H1 (cell line): ENCODE results near the gene PPFIA2.

Experiments
- EP300 ChIP-seq, 2 experiments: IDR thresholded peaks; 1 replicate in 1 of 2; 2 replicates in 1 of 2; pipeline ENCODE4 v1.6.1; 2011 to 2012; ENCODE audit warnings: low read depth in 2 of 2, low read length in 2 of 2, mild to moderate bottlenecking in 2 of 2, borderline replicate concordance in 1 of 2, inconsistent platforms in 1 of 2, moderate library complexity in 1 of 2
- EZH2 ChIP-seq: fragments of 200-600 bp; sonication (generic); IDR thresholded peaks from 2 replicates; pipeline ENCODE4 v1.7.1; 2012; ENCODE audit warnings: low read depth, mild to moderate bottlenecking, moderate library complexity, low read length, inconsistent platforms; ENCODE audit not compliant: severe bottlenecking
- JUND ChIP-seq: IDR thresholded peaks from 2 replicates; pipeline ENCODE4 v1.6.1; 2011; ENCODE audit warnings: mild to moderate bottlenecking, improper control_type of control experiment, low read length
- POLR2A ChIP-seq, 2 experiments: IDR thresholded peaks; 1 replicate in 1 of 2; 2 replicates in 1 of 2; pipeline ENCODE4 v1.6.1; 2011; ENCODE audit warnings: low read depth in 2 of 2, low read length in 2 of 2, mild to moderate bottlenecking in 2 of 2; ENCODE audit errors: control extremely low read depth in 1 of 2
- POLR2AphosphoS5 ChIP-seq: IDR thresholded peaks from 2 replicates; pipeline ENCODE4 v1.6.1; 2011; ENCODE audit warnings: low read depth, low read length
- SIN3A ChIP-seq, 2 experiments: IDR thresholded peaks in 1 of 2; conservative IDR thresholded peaks in 1 of 2; 2 replicates each; pipeline ENCODE4 v1.6.1; 2011 to 2012; ENCODE audit warnings: low read length in 2 of 2, improper control_type of control experiment in 1 of 2, low read depth in 1 of 2, mild to moderate bottlenecking in 1 of 2
- SIRT6 ChIP-seq: IDR thresholded peaks from one replicate; pipeline ENCODE4 v1.7.1; 2012; ENCODE audit warnings: low read length, inconsistent platforms
- TAF1 ChIP-seq: IDR thresholded peaks from 2 replicates; pipeline ENCODE4 v1.6.1; 2011; ENCODE audit warnings: mild to moderate bottlenecking, low read depth, low read length
- TCF12 ChIP-seq: IDR thresholded peaks from 2 replicates; pipeline ENCODE4 v1.6.1; 2011; ENCODE audit warnings: low read depth, mild to moderate bottlenecking, low read length
- TEAD4 ChIP-seq: IDR thresholded peaks from 2 replicates; pipeline ENCODE4 v1.6.1; 2012; ENCODE audit warnings: low read depth, low read length, inconsistent platforms, mixed read lengths
- ZNF274 ChIP-seq: IDR thresholded peaks from 2 replicates; pipeline ENCODE4 v1.7.0; 2012; ENCODE audit warnings: low read length, borderline replicate concordance; ENCODE audit errors: extremely low read depth
- TF ChIP-seq, protein P1 (sequence below), 3 experiments: IDR thresholded peaks; 1 replicate in 2 of 3; 2 replicates in 1 of 3; pipeline versions ENCODE4 v1.5.1 to v1.6.1; 2011; ENCODE audit warnings: low read length in 3 of 3, mild to moderate bottlenecking in 3 of 3, inconsistent platforms in 2 of 3, low read depth in 1 of 3, moderate library complexity in 1 of 3; ENCODE audit not compliant: insufficient read depth in 1 of 3; ENCODE audit errors: control extremely low read depth in 1 of 3

DNA sequence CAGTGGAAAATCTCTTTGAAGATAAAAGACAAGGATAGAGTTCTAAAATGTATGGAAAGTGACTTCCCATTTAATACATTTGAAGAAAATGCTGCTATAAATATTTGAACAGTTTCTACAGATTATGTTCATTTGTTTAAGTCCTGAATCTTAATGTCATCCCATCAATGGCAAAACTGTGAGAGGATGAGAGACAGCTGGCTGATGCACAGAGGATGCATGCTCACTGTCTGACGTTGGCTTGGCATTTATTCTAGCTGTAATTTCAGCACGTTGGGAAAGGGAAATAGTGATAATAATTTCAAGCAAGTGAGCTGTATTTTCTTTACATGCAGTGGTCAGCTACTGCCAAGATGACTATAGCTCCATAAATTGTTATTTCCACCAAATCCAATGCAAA, 40.5 kb downstream of the PPFIA2 start:
- TF ChIP-seq, protein P1, sequence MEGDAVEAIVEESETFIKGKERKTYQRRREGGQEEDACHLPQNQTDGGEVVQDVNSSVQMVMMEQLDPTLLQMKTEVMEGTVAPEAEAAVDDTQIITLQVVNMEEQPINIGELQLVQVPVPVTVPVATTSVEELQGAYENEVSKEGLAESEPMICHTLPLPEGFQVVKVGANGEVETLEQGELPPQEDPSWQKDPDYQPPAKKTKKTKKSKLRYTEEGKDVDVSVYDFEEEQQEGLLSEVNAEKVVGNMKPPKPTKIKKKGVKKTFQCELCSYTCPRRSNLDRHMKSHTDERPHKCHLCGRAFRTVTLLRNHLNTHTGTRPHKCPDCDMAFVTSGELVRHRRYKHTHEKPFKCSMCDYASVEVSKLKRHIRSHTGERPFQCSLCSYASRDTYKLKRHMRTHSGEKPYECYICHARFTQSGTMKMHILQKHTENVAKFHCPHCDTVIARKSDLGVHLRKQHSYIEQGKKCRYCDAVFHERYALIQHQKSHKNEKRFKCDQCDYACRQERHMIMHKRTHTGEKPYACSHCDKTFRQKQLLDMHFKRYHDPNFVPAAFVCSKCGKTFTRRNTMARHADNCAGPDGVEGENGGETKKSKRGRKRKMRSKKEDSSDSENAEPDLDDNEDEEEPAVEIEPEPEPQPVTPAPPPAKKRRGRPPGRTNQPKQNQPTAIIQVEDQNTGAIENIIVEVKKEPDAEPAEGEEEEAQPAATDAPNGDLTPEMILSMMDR (IDR thresholded peaks at IDR 0.05; ENCODE audit: control extremely low read depth in 1 of 3, insufficient read depth in 1 of 3, low read depth in 1 of 3, low read length in 3 of 3), result no peak
- TF ChIP-seq TCF12 (no peak), TAF1 (no peak), EZH2 (no peak), POLR2A (IDR thresholded peaks at IDR 0.05; ENCODE audit: control extremely low read depth in 1 of 2, low read depth in 2 of 2, low read length in 2 of 2) (no peak), POLR2AphosphoS5 (no peak), SIRT6 (no peak), ZNF274 (no peak), JUND (no peak), EP300 (IDR thresholded peaks at IDR 0.05; ENCODE audit: borderline replicate concordance in 1 of 2, low read depth in 2 of 2, low read length in 2 of 2) (no peak), SIN3A (conservative IDR thresholded peaks at IDR 0.05 in 1 of 2, IDR thresholded peaks at IDR 0.05 in 1 of 2; ENCODE audit: low read depth in 1 of 2, low read length in 2 of 2) (no peak), TEAD4 (no peak)
